Left ventricle myocardium inferior (tissue), 1 donor: Measurements from ENCODE around the gene RAP1GAP2. TPM values are rescaled to one million over a fixed set of nuclear protein-coding genes. Genes with fewer than 3 reads are reported as not detected.
A peak's percentile ranks its signal among the peaks of the same experiment; 100 is the strongest.

Experiments
- DNase-seq: peaks from one replicate; pipeline ENCODE4 v3.0.0-alpha.2; 2020
- H3K27ac ChIP-seq: fragments of 200-600 bp; replicated peaks from 2 replicates; pipeline ENCODE4 v1.8.0; 2021
- H3K27me3 ChIP-seq: fragments of 200-600 bp; 2 replicates; pipeline ENCODE4 v1.8.0; 2021; ENCODE audit warnings: low read depth
- H3K36me3 ChIP-seq: fragments of 200-600 bp; 2 replicates; pipeline ENCODE4 v1.8.0; 2021
- H3K4me1 ChIP-seq: fragments of 200-600 bp; 2 replicates; pipeline ENCODE4 v1.8.0; 2021
- H3K4me3 ChIP-seq: fragments of 200-600 bp; 2 replicates; pipeline ENCODE4 v1.8.0; 2021; ENCODE audit warnings: mild to moderate bottlenecking, moderate library complexity
- H3K9me3 ChIP-seq: fragments of 200-600 bp; replicated peaks from 2 replicates; pipeline ENCODE4 v1.8.0; 2021
- CTCF ChIP-seq: fragments of 200-600 bp; IDR thresholded peaks from 2 replicates; pipeline ENCODE4 v1.8.0; 2021; ENCODE audit warnings: antibody characterized with exemption, mild to moderate bottlenecking, borderline replicate concordance
- intact Hi-C: fragments of 100-400 bp; cut with micrococcal nuclease; formaldehyde crosslinking; loops from one replicate; pipeline ENCODE4 v1.11.0; 2022
- long read RNA-seq: library from polyadenylated mRNA; unstranded; transcript quantifications from one replicate; pipeline ENCODE4 v2.0.0, GENCODE V29; 2021
- total RNA-seq: library from RNA; stranded (reverse); fragmentation: NEBNext Ultra II Directional; extraction: Animal tissue kit (Norgen Biotek cat#: 25700); gene quantifications from one replicate; pipeline ENCODE4 v1.2.1, GENCODE V29; 2021
- donor health status: DM: no; HTN: yes; CAD: no; lungs with severe emphysema.

RAP1GAP2 gene
- total RNA-seq, result 63.8 TPM
- long read RNA-seq, full-length matches to known transcripts, result 35 of 62 reads
- long read RNA-seq, partial matches to known transcripts, result 24 of 62 reads
- long read RNA-seq, other reads (novel, unspliced or antisense), result 3 of 62 reads

- Histone ChIP-seq H3K4me1 (peaks cover 12% of the 10 kb centered on the region), H3K36me3 (no peaks in the 10 kb centered on the region), H3K9me3 (no peaks in the 10 kb centered on the region), H3K27me3 (peaks cover 64% of the 10 kb centered on the region), H3K27ac (no peak within 1 kb of the TSS), H3K4me3 (peak within 1 kb of the TSS; percentile 35)
- TF ChIP-seq CTCF, result no peak
- DNase-seq, result peak; percentile 62
- intact Hi-C loops, result no loop called here
These were observed at the start of gene RAP1GAP2 for GRCh38 chr17:2796164-2797125. RAP1GAP2 (plus strand) TSS chr17:2796438; CDS start chr17:2796528, 90 bp downstream.

GRCh38 chr17:2749058-2749783, 47.0 kb upstream of the RAP1GAP2 start, which contains the start of gene CCDC92B:
CCDC92B (minus strand) TSS chr17:2749652; CDS start chr17:2735145, 14,507 bp downstream.
- Histone ChIP-seq H3K9me3 (no peaks in the 10 kb centered on the region), H3K27me3 (peaks cover 100% of the 10 kb centered on the region), H3K4me1 (peaks cover 12% of the 10 kb centered on the region), H3K27ac (no peak within 1 kb of the TSS), H3K4me3 (peak within 1 kb of the TSS; percentile 49), H3K36me3 (no peaks in the 10 kb centered on the region)
- DNase-seq, result no peak
- no peak for TF ChIP-seq CTCF
- intact Hi-C loops, result no loop called here

- DNase-seq, result peak; percentile 67
- H3K4me1 ChIP-seq, result peaks cover 12% of the 10 kb centered on the region
These were observed 46.5 kb upstream of the RAP1GAP2 start for GRCh38 chr17:2749784-2750181.

GRCh38 chr17:2750721-2751120, 45.5 kb upstream of the RAP1GAP2 start:
- no peak for TF ChIP-seq CTCF
- DNase-seq, result no peak
- Histone ChIP-seq H3K4me3 (no peak overlapping the region), H3K36me3 (no peaks in the 10 kb centered on the region), H3K9me3 (no peaks in the 10 kb centered on the region), H3K4me1 (peaks cover 17% of the 10 kb centered on the region), H3K27me3 (peaks cover 100% of the 10 kb centered on the region), H3K27ac (no peak overlapping the region)
- intact Hi-C loops, result no loop called here

More at GRCh38 chr17:2749784-2750181, 46.5 kb upstream of the RAP1GAP2 start:
- TF ChIP-seq CTCF, result no peak
- H3K9me3 ChIP-seq, result no peaks in the 10 kb centered on the region
- peaks cover 100% of the 10 kb centered on the region for H3K27me3 ChIP-seq
- intact Hi-C loops, result no loop called here
- no peaks in the 10 kb centered on the region for H3K36me3 ChIP-seq
- H3K27ac ChIP-seq, result no peak overlapping the region
- peak overlapping the region; percentile 49 for H3K4me3 ChIP-seq

- intact Hi-C loops, result no loop called here
- no peak for TF ChIP-seq CTCF
- Histone ChIP-seq H3K9me3 (no peaks in the 10 kb centered on the region), H3K36me3 (no peaks in the 10 kb centered on the region), H3K4me1 (peaks cover 24% of the 10 kb centered on the region), H3K27me3 (peaks cover 100% of the 10 kb centered on the region), H3K4me3 (no peak overlapping the region), H3K27ac (no peak overlapping the region)
- DNase-seq, result no peak
These were observed 44.7 kb upstream of the RAP1GAP2 start for GRCh38 chr17:2751491-2751890.
